HCT116 (cell line): ENCODE data around the gene TRIM56.

ENCODE experiments used
- CEBPB ChIP-seq: IDR thresholded peaks from 2 replicates; pipeline ENCODE4 v1.6.1; 2012; ENCODE audit warnings: low read depth
- EZH2 ChIP-seq: fragments of 200-600 bp; sonication (generic); IDR thresholded peaks from 2 replicates; pipeline ENCODE4 v1.6.1; 2017; ENCODE audit warnings: antibody characterized with exemption, mixed run types
- POLR2AphosphoS5 ChIP-seq: IDR thresholded peaks from 2 replicates; pipeline ENCODE4 v1.6.1; 2011; ENCODE audit warnings: mild to moderate bottlenecking, low read depth, low read length, moderate library complexity
- TF ChIP-seq, protein P1 (sequence below): IDR thresholded peaks from 2 replicates; pipeline ENCODE4 v1.6.1; 2012; ENCODE audit warnings: low read depth
- TF ChIP-seq, protein P2 (sequence below), 3 experiments: fragments of 200-600 bp in 1 of 3; sonication (generic) in 1 of 3; IDR thresholded peaks in 2 of 3; conservative IDR thresholded peaks in 1 of 3; 2 replicates each; pipeline ENCODE4 v1.5.1; 2012 to 2017; ENCODE audit warnings: low read depth in 2 of 3, low read length in 2 of 3, antibody characterized with exemption in 1 of 3, borderline replicate concordance in 1 of 3, control low read depth in 1 of 3, mild to moderate bottlenecking in 1 of 3, mixed read lengths in 1 of 3, mixed run types in 1 of 3, moderate library complexity in 1 of 3; ENCODE audit not compliant: insufficient read depth in 1 of 3

DNA sequence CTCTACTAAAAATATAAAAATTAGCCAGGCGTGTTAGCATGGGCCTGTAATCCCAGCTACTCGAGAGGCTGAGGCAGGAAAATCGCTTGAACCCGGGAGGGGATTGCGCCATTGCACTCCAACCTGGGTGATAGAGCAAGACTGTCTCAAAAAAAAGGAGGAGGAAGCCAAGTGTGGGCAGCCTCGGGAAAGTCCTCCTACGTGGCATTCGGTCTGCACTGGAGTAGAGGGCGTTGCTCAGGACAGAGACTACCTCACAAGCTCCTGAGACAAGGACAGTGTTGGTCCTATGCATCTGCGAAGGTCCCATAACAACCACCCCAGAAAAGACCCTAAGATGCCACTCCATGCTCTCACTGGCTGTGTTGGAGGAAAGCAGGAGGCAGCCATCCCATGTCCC, 31.6 kb downstream of the TRIM56 start:
- TF ChIP-seq, protein P1, sequence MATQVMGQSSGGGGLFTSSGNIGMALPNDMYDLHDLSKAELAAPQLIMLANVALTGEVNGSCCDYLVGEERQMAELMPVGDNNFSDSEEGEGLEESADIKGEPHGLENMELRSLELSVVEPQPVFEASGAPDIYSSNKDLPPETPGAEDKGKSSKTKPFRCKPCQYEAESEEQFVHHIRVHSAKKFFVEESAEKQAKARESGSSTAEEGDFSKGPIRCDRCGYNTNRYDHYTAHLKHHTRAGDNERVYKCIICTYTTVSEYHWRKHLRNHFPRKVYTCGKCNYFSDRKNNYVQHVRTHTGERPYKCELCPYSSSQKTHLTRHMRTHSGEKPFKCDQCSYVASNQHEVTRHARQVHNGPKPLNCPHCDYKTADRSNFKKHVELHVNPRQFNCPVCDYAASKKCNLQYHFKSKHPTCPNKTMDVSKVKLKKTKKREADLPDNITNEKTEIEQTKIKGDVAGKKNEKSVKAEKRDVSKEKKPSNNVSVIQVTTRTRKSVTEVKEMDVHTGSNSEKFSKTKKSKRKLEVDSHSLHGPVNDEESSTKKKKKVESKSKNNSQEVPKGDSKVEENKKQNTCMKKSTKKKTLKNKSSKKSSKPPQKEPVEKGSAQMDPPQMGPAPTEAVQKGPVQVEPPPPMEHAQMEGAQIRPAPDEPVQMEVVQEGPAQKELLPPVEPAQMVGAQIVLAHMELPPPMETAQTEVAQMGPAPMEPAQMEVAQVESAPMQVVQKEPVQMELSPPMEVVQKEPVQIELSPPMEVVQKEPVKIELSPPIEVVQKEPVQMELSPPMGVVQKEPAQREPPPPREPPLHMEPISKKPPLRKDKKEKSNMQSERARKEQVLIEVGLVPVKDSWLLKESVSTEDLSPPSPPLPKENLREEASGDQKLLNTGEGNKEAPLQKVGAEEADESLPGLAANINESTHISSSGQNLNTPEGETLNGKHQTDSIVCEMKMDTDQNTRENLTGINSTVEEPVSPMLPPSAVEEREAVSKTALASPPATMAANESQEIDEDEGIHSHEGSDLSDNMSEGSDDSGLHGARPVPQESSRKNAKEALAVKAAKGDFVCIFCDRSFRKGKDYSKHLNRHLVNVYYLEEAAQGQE, result no peak
- TF ChIP-seq, protein P2, sequence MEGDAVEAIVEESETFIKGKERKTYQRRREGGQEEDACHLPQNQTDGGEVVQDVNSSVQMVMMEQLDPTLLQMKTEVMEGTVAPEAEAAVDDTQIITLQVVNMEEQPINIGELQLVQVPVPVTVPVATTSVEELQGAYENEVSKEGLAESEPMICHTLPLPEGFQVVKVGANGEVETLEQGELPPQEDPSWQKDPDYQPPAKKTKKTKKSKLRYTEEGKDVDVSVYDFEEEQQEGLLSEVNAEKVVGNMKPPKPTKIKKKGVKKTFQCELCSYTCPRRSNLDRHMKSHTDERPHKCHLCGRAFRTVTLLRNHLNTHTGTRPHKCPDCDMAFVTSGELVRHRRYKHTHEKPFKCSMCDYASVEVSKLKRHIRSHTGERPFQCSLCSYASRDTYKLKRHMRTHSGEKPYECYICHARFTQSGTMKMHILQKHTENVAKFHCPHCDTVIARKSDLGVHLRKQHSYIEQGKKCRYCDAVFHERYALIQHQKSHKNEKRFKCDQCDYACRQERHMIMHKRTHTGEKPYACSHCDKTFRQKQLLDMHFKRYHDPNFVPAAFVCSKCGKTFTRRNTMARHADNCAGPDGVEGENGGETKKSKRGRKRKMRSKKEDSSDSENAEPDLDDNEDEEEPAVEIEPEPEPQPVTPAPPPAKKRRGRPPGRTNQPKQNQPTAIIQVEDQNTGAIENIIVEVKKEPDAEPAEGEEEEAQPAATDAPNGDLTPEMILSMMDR (IDR thresholded peaks at IDR 0.05 in 2 of 3, conservative IDR thresholded peaks at IDR 0.05 in 1 of 3; ENCODE audit: borderline replicate concordance in 1 of 3, insufficient read depth in 1 of 3, low read depth in 2 of 3, low read length in 2 of 3), result no peak
- TF ChIP-seq POLR2AphosphoS5 (no peak), EZH2 (no peak), CEBPB (no peak)
